ENCODE measurements around the gene CTU2. TPM values are rescaled to one million over a fixed set of nuclear protein-coding genes. Genes with fewer than 3 reads are reported as not detected.

The CTU2 gene
- total and polyA plus RNA-seq, 2 of the 4 experiments (the other 2 are of a cell fraction) = 12.9 to 18.4 TPM

GRCh38 chr16:88739139-88739976, 33.1 kb downstream of the CTU2 start:
- no peak overlapping the region for H2AFZ ChIP-seq (replicated peaks; ENCODE audit: low read length, poor library complexity)
- H3K4me1 ChIP-seq (ENCODE audit: control insufficient read depth, insufficient read depth, low read length) = no peaks in the 10 kb centered on the region
- no peak overlapping the region for H3K9ac ChIP-seq (ENCODE audit: low read depth, low read length)
- peaks cover 50% of the 10 kb centered on the region for H4K20me1 ChIP-seq (ENCODE audit: insufficient read depth, low read length)
- H3K9me3 ChIP-seq (ENCODE audit: control insufficient read depth, insufficient read depth, low read length) = no peaks in the 10 kb centered on the region
- H2AK9ac ChIP-seq (replicated peaks; ENCODE audit: low read depth, low read length, poor library complexity) = no peak overlapping the region
- no peaks in the 10 kb centered on the region for H3K9me1 ChIP-seq (ENCODE audit: insufficient read depth, low read length)
- H4K8ac ChIP-seq (ENCODE audit: low read depth in 2 of 2, low read length in 2 of 2) = no peak overlapping the region
- dilution Hi-C loops (cut with HindIII; ENCODE audit: low sequenced_read_pairs, unreplicated experiment) = no loop called here
- no peaks in the 10 kb centered on the region for H3K27me3 ChIP-seq (ENCODE audit: control insufficient read depth, insufficient read depth, low read length)
- no peak overlapping the region for H3K4ac ChIP-seq (ENCODE audit: low read depth, low read length)
- in situ Hi-C loops (cut with MboI; ENCODE audit: low sequenced_read_pairs) = no loop called here
- no peak overlapping the region for H2BK20ac ChIP-seq (ENCODE audit: low read depth, low read length)
- no peak overlapping the region for H3K18ac ChIP-seq (ENCODE audit: low read depth, low read length)
- no peak overlapping the region for H2BK5ac ChIP-seq (ENCODE audit: low read depth, low read length, poor library complexity, severe bottlenecking)
- H2BK120ac ChIP-seq (ENCODE audit: low read depth, low read length) = no peak overlapping the region
- H3K27ac ChIP-seq (ENCODE audit: insufficient read depth, low read length) = no peak overlapping the region
- ChIA-PET CTCF (no interaction called here), POLR2A (ENCODE audit: unreplicated experiment) (no interaction called here)
- intact Hi-C loops (cut with micrococcal nuclease) = no loop called here
- no peak overlapping the region for H3K14ac ChIP-seq (replicated peaks; ENCODE audit: low read depth, low read length)
- no peak overlapping the region for H2BK15ac ChIP-seq (ENCODE audit: low read depth, low read length)
- TF ChIP-seq SMC3 (IDR thresholded peaks at IDR 0.05; ENCODE audit: low read depth, low read length) = no peak
- TF ChIP-seq BHLHE40 (IDR thresholded peaks at IDR 0.05; ENCODE audit: low read depth, low read length) = no peak
- no peak for TF ChIP-seq RAD21 (IDR thresholded peaks at IDR 0.05; ENCODE audit: low read length)
- TF ChIP-seq ELK1 (IDR thresholded peaks at IDR 0.05; ENCODE audit: borderline replicate concordance, low read depth, low read length) = no peak
- no peak for TF ChIP-seq MXI1 (IDR thresholded peaks at IDR 0.05; ENCODE audit: borderline replicate concordance, low read depth, low read length)
- no peak for TF ChIP-seq FOS (IDR thresholded peaks at IDR 0.05; ENCODE audit: low read depth, low read length)
- TF ChIP-seq CTCF (conservative IDR thresholded peaks at IDR 0.05; ENCODE audit: low read depth, low read length) = no peak
- TF ChIP-seq CEBPB (IDR thresholded peaks at IDR 0.05; ENCODE audit: low read depth, low read length) = no peak
- TF ChIP-seq CHD1 (IDR thresholded peaks at IDR 0.05; ENCODE audit: low read depth, low read length) = no peak
- TF ChIP-seq RCOR1 (IDR thresholded peaks at IDR 0.05; ENCODE audit: insufficient replicate concordance, low read length) = no peak
- no peak for TF ChIP-seq MAFK (IDR thresholded peaks at IDR 0.05; ENCODE audit: low read depth, low read length)
- no peak for TF ChIP-seq RFX5 (IDR thresholded peaks at IDR 0.05; ENCODE audit: low read depth, low read length)
- TF ChIP-seq MAZ (IDR thresholded peaks at IDR 0.05; ENCODE audit: borderline replicate concordance, low read depth, low read length) = no peak
- H3K4me2 ChIP-seq (ENCODE audit: low read depth, low read length) = no peak overlapping the region
- peaks cover 13 to 68% of the 10 kb centered on the region in 2 experiments for H3K79me1 ChIP-seq (ENCODE audit: low read depth in 1 of 2, low read length in 2 of 2)
- DNase-seq = no peak
- no peak overlapping the region for H3K4me3 ChIP-seq (ENCODE audit: insufficient read depth, low read depth, low read length)
- H4K5ac ChIP-seq (ENCODE audit: low read depth, low read length) = no peak overlapping the region
- no peak overlapping the region for H3K23ac ChIP-seq (ENCODE audit: low read depth, low read length)
- 72% methylated on average over 10 of the region's 22 CpGs; no CpG with 5 or more reads in 1 of the 2 experiments for WGBS, 2 experiments (ENCODE audit: extremely low coverage in 2 of 2, insufficient read length in 1 of 2)
- H3K56ac ChIP-seq (ENCODE audit: extremely low read depth, insufficient read depth, low read length) = no peak overlapping the region
- no peak for ATAC-seq (ENCODE audit: low read depth)
- no peak overlapping the region for H4K91ac ChIP-seq (ENCODE audit: insufficient read depth, low read depth, low read length)
- H2AK5ac ChIP-seq (ENCODE audit: low read depth, low read length) = no peak overlapping the region
- no TSS peak for BruUV-seq (replicated peaks)
- H3K36me3 ChIP-seq (ENCODE audit: control insufficient read depth, insufficient read depth, low read length) = peaks cover 51% of the 10 kb centered on the region

Data from IMR-90 (cell line).